Esophagus muscularis mucosa (tissue), 4 donors: ENCODE measurements around the gene SDK1. TPM values are rescaled to one million over a fixed set of nuclear protein-coding genes. Genes with fewer than 3 reads are reported as not detected.

Source experiments
- DNase-seq: peaks from one replicate; pipeline ENCODE4 v3.0.0-alpha.2; 2017; ENCODE audit errors: extremely low spot score
- H3K27ac ChIP-seq, 4 donors: fragments of 200-600 bp; sonication (generic); replicated peaks in 1 of 4; 1 replicate in 3 of 4; 2 replicates in 1 of 4; pipeline ENCODE4 v1.5.1; 2016 to 2019; ENCODE audit warnings: mild to moderate bottlenecking in 1 of 4
- H3K27me3 ChIP-seq, 4 donors: fragments of 200-600 bp; sonication (generic); one replicate each; pipeline versions ENCODE4 v1.5.1 to v1.6.0; 2016 to 2019
- H3K36me3 ChIP-seq, 4 donors: fragments of 200-600 bp; sonication (generic); one replicate each; pipeline ENCODE4 v1.5.1; 2016 to 2019
- H3K4me1 ChIP-seq, 4 donors: fragments of 200-600 bp; sonication (generic); one replicate each; pipeline ENCODE4 v1.5.1; 2016 to 2019
- H3K4me3 ChIP-seq, 4 donors: fragments of 200-600 bp; sonication (generic); 1 replicate in 2 of 4; 2 replicates in 2 of 4; pipeline ENCODE4 v1.5.1; 2016 to 2019; ENCODE audit warnings: mild to moderate bottlenecking in 4 of 4, moderate library complexity in 1 of 4
- H3K9me3 ChIP-seq, 4 donors: fragments of 200-600 bp; sonication (generic); 1 replicate in 3 of 4; 2 replicates in 1 of 4; pipeline ENCODE4 v1.5.1; 2016 to 2019
- EP300 ChIP-seq: sonication (generic); formaldehyde crosslinking; IDR thresholded peaks from one replicate; pipeline ENCODE4 v1.6.1; 2017; ENCODE audit warnings: antibody characterized with exemption
- POLR2A ChIP-seq: fragments of 450-650 bp; IDR thresholded peaks from one replicate; pipeline ENCODE4 v1.6.1; 2017; ENCODE audit warnings: antibody characterized with exemption, moderate library complexity, mild to moderate bottlenecking, low read depth
- POLR2AphosphoS5 ChIP-seq, 2 donors: sonication (generic); formaldehyde crosslinking; IDR thresholded peaks; one replicate each; pipeline ENCODE4 v1.6.1; 2017; ENCODE audit warnings: antibody characterized with exemption in 2 of 2
- WGBS: methylation state at CpG from one replicate; pipeline ENCODE4 v1.1.5; 2018; 5-methylcytosine and 5-hydroxymethylcytosine counted together
- intact Hi-C: fragments of 100-400 bp; cut with DNase I; formaldehyde crosslinking; loops from one replicate; pipeline ENCODE4 v1.15.1; 2023
- total RNA-seq, 4 donors: library from RNA; depleted of rRNA; stranded (reverse); fragments of >200 nt; gene quantifications; one replicate each; pipeline versions ENCODE4 v1.1.0 to v1.2.1, GENCODE V29; 2016
- TF ChIP-seq, protein P1 (sequence below), 3 experiments: fragments of 200-600 bp in 2 of 3; fragments of 450-650 bp in 1 of 3; sonication (generic) in 2 of 3; IDR thresholded peaks; one replicate each; pipeline ENCODE4 v1.5.1; 2017 to 2019; ENCODE audit warnings: antibody characterized with exemption in 3 of 3, mild to moderate bottlenecking in 2 of 3, moderate library complexity in 1 of 3

SDK1 gene
- total RNA-seq, 4 donors from 2014 or later, result 7.8 to 18.6 (median 12.0) TPM

DNA sequence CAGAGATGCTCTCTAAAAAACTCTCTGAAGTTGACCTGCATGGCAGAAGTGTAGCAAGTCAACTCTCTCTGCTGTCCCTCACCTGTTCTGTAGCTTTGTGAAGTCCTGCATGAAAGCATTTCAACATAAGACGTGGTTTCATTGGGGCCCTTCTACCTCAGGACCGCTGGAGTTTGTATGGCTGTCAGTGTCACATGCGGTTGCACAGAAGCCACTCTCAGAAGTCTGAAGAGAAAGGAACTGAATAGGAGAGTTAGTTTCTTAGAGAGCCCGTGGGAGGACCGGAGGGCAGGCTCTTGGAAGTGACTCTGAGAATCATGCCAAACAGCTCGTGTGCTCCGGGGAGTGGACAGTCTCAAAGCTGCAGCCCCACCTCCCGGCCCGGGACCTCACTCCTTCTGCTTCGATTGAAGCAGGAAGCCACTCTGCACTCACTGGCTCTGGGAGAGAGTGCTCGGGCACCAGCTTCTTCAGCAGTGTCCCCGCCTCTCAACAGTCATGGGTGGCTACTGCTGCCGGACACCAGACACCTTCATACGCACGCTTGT, 486.7 kb downstream of the SDK1 start:
- DNase-seq, result no peak

DNA sequence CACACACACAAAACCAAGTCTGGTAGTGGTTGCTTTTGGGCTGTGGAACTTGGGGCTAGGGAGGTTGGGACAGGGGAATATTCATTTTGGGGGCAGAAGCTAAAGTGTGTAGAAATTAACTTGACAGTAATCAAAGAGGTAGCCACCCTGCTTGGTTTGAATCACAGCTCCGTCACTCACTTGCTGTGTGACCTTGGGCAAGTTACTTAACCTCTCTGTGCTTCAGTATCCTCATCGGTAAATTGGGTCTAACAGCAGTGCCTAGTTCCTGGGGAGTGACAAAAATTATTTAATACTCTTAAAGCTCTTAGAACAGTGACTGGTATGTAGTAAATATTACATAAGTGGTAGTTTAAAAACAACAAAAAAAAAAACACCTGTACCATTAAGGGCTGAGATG, 489.8 kb downstream of the SDK1 start:
- Histone ChIP-seq H3K4me1 (peaks cover 0 to 3% (median 0%) of the 10 kb centered on the region in 4 donors), H3K4me3 (no peak overlapping the region), H3K27me3 (no peaks in the 10 kb centered on the region), H3K9me3 (no peaks in the 10 kb centered on the region), H3K27ac (no peak overlapping the region), H3K36me3 (no peaks in the 10 kb centered on the region)
- WGBS, result 88% methylated on average over 2 of the region's 2 CpGs
- DNase-seq, result peak; percentile 72
- no peak for TF ChIP-seq POLR2A
- no peak for TF ChIP-seq POLR2AphosphoS5 (IDR thresholded peaks at IDR 0.05)
- TF ChIP-seq, protein P1, sequence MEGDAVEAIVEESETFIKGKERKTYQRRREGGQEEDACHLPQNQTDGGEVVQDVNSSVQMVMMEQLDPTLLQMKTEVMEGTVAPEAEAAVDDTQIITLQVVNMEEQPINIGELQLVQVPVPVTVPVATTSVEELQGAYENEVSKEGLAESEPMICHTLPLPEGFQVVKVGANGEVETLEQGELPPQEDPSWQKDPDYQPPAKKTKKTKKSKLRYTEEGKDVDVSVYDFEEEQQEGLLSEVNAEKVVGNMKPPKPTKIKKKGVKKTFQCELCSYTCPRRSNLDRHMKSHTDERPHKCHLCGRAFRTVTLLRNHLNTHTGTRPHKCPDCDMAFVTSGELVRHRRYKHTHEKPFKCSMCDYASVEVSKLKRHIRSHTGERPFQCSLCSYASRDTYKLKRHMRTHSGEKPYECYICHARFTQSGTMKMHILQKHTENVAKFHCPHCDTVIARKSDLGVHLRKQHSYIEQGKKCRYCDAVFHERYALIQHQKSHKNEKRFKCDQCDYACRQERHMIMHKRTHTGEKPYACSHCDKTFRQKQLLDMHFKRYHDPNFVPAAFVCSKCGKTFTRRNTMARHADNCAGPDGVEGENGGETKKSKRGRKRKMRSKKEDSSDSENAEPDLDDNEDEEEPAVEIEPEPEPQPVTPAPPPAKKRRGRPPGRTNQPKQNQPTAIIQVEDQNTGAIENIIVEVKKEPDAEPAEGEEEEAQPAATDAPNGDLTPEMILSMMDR (IDR thresholded peaks at IDR 0.05), result no peak
- no peak for TF ChIP-seq EP300
- intact Hi-C loops, result no loop called here

More for the DNA sequence above, 486.7 kb downstream of the SDK1 start:
- no peak overlapping the region for H3K27ac ChIP-seq
- no peaks in the 10 kb centered on the region for H3K36me3 ChIP-seq
- peaks cover 0 to 4% (median 1%) of the 10 kb centered on the region in 4 donors for H3K9me3 ChIP-seq
- no peak overlapping the region for H3K4me3 ChIP-seq
- H3K27me3 ChIP-seq, result no peaks in the 10 kb centered on the region
- TF ChIP-seq POLR2AphosphoS5 (IDR thresholded peaks at IDR 0.05) (no peak), POLR2A (no peak), EP300 (no peak)
- TF ChIP-seq, protein P1 (IDR thresholded peaks at IDR 0.05), result no peak
- WGBS, result 61% methylated on average over 15 of the region's 15 CpGs
- intact Hi-C loops, result no loop called here
- no peaks in the 10 kb centered on the region for H3K4me1 ChIP-seq

DNA sequence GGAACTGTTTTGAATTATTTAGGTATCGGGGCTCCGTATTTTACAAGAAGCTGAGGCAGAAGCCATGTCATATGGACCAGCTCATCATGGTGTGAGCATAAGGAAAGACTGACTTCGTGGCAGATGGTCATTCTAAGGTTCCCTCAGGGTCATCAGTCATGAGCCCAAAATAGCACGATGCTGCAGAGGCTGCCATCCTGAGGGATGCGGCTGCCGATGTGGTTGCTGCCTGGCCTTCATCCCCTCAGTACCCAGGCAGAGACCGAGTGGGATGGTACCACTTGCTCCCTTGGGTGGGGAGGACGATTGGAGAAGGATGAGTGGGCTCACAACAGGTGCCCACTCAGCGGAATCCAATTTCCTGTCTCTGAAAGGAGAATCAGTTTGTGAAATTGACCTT, 490.3 kb downstream of the SDK1 start:
- DNase-seq, result peak; percentile 66
- Histone ChIP-seq H3K4me1 (peaks cover 0 to 3% (median 0%) of the 10 kb centered on the region in 4 donors), H3K27me3 (no peaks in the 10 kb centered on the region), H3K9me3 (no peaks in the 10 kb centered on the region), H3K36me3 (no peaks in the 10 kb centered on the region), H3K27ac (no peak overlapping the region), H3K4me3 (no peak overlapping the region)
- WGBS, result 81% methylated on average over 9 of the region's 9 CpGs
- TF ChIP-seq, protein P1 (IDR thresholded peaks at IDR 0.05), result no peak
- TF ChIP-seq EP300 (no peak), POLR2A (no peak), POLR2AphosphoS5 (IDR thresholded peaks at IDR 0.05) (no peak)
- intact Hi-C loops, result no loop called here

DNA sequence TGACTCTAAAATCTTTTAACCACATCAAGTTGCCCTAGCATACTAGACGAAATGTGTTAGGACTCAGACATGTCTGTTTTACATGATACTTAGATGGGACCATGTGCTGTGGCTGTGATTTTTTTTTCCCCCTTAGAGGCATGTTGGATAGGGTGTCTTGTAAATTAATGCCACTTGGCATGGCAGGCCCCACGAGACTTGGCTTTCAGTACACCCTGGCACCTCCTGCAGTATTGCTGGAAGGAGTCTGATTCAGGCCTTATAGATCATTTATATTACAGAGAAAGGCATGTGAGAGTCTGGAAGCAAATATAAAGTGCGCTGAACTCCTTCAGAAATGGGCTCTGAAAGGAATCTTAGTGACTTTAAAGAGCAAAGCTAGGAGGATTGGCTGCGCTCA, 494.1 kb downstream of the SDK1 start:
- TF ChIP-seq POLR2AphosphoS5 (IDR thresholded peaks at IDR 0.05), result no peak
- TF ChIP-seq POLR2A, result no peak
- TF ChIP-seq, protein P1 (IDR thresholded peaks at IDR 0.05), result no peak
- no peak for TF ChIP-seq EP300
- no peaks in the 10 kb centered on the region for H3K9me3 ChIP-seq
- WGBS, result 68% methylated on average over 4 of the region's 4 CpGs
- no peak overlapping the region for H3K27ac ChIP-seq
- H3K27me3 ChIP-seq, result no peaks in the 10 kb centered on the region
- intact Hi-C loops, result no loop called here
- H3K4me3 ChIP-seq, result no peak overlapping the region
- H3K4me1 ChIP-seq, result peaks cover 0 to 3% (median 0%) of the 10 kb centered on the region in 4 donors
- no peaks in the 10 kb centered on the region for H3K36me3 ChIP-seq
- no peak for DNase-seq

DNA sequence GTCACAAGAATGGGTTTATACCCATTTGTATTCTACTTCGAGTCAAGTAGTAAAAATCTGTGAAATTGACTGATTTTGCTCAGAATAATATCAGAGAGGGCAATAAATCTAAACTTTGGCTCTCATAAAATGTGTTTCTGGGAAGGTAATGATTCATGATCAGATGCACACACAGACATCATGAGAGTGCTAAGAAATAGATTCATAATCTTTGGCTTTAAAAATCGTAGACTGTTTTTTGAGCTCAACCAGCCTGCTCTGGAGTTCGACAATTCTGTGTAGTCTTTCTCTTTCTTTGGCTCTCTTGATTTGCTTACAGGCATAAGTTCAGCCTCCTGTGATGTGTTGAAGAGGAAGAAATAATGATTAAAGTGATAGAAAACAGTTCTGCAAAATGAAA, 494.7 kb downstream of the SDK1 start:
- Histone ChIP-seq H3K27ac (no peak overlapping the region), H3K36me3 (no peaks in the 10 kb centered on the region), H3K4me1 (peaks cover 0 to 3% (median 0%) of the 10 kb centered on the region in 4 donors), H3K9me3 (no peaks in the 10 kb centered on the region), H3K4me3 (no peak overlapping the region), H3K27me3 (no peaks in the 10 kb centered on the region)
- intact Hi-C loops, result no loop called here
- no peak for DNase-seq
- TF ChIP-seq POLR2AphosphoS5 (IDR thresholded peaks at IDR 0.05) (no peak), EP300 (no peak), POLR2A (no peak)
- TF ChIP-seq, protein P1 (IDR thresholded peaks at IDR 0.05), result no peak
- 70% methylated on average over 3 of the region's 3 CpGs for WGBS
